Dermis blood vessel endothelial cell (primary cell): ENCODE results near the gene NKAPL. TPM values are rescaled to one million over a fixed set of nuclear protein-coding genes. Genes with fewer than 3 reads are reported as not detected.

ENCODE experiments used
- DNase-seq: peaks from one replicate; pipeline ENCODE4 v3.0.0; 2010
- total RNA-seq: library from RNA; depleted of rRNA; stranded (reverse); fragments of >200 nt; gene quantifications from 2 replicates; pipeline ENCODE4 v1.2.3, GENCODE V29; 2014

Gene NKAPL
- total RNA-seq, result 0.34 and 1.1 TPM in 2 replicates

DNA sequence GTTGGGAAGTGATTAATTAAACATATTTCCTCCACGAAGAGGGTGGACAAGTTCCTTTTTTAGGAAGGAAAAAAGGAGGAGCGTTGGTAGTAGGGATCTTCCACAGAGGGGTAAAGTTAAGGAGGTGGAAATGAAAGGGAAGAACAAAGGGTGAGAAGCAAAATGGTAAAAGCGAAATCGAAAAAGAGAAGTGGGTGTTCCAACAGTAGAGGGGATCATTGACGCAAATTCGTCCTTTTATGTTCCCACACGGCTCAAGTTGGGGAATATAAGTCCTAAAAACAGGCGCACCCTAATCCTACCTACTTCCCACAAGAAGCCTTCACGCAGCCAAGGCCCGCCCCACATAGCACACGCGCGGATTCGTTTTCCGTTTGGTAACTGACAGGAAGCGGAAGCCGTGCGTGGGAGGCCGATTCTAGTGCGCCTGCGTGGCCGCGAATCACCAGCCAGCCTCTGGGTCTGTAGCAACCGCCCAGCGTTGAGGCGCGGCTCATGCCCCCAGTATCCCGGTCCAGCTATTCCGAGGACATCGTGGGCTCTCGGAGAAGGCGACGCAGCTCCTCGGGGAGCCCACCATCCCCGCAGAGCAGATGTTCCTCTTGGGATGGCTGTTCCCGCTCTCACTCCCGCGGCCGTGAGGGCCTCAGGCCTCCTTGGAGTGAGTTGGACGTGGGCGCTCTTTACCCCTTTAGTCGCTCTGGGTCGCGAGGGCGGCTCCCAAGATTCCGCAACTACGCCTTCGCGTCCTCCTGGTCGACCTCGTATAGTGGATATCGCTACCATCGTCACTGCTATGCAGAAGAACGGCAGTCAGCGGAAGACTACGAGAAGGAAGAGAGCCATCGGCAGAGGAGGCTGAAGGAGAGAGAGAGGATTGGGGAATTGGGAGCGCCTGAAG is at the start of gene NKAPL:
TSS of gene NKAPL (plus strand) at position 421 of the 901 bp plus-strand sequence. CDS start at position 496, 75 bp downstream.
- peak; percentile 78 for DNase-seq

DNA sequence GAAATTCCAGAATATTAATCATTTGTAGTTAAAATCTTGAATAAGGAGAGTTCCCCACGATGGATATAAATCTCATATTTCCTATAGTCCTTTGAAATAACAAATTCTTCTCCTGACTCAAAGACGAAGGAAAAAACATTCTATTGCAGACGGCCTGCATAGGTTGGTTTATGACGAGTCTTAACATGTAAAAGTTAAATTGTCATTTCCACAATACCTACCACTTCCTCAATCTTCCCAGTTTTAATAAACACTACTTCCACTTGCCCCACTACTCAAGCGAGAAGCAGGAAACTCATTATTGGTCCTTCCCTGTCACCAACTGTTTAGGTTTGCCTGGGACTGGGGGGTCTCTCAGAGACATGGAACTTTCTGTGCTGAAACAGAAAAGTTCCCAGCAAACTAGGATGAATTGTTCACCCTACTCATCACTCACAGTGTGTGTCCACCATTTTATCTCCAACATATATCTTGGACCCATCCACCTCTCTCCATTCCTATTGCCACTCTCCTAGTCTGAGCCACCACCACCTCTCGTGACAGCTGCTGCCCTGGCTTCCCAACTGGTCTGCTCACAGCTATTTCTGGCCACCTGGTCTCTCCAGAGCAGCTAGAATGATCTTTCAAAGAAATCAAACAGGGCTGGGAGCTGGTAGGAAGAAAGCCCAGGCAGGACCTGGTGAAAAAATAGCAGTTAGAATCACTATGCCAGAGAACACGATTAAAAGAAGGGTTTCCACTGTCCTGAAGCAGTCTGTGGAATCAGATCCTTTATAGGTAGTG is 49.2 kb upstream of the NKAPL start:
- DNase-seq, result no peak

DNA sequence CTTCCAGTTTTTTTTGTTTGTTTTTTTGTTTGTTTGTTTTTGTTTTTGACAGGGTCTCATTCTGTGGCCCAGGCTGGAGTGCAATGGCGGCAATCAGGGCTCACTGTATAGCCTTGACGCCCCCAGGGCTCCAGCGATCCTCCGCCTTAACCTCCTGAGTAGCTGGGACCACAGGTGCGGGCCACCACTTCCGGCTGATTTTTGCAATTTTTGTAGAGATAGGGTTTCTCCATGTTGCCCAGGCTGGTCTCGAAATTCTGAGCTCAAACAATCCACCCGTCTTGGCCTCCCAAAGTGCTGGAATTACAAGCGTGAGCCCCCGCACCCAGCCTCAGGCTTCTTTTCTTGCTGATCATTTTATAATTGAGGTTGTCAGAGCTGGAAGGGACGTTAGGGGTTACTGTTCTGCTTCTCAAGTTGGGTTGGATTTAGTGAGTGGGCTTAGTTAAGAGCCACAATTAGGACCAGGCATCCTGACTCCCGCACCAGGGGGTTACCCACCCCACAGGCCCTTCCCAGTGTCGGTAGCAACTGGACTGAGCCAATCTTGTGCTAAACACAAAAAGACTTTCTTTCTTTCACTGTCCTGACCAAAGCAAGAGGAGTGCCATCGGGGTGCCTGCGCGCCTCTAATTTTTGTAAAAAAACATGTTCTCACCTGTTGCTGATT is 47.1 kb upstream of the NKAPL start:
- peak; percentile 22 for DNase-seq

DNA sequence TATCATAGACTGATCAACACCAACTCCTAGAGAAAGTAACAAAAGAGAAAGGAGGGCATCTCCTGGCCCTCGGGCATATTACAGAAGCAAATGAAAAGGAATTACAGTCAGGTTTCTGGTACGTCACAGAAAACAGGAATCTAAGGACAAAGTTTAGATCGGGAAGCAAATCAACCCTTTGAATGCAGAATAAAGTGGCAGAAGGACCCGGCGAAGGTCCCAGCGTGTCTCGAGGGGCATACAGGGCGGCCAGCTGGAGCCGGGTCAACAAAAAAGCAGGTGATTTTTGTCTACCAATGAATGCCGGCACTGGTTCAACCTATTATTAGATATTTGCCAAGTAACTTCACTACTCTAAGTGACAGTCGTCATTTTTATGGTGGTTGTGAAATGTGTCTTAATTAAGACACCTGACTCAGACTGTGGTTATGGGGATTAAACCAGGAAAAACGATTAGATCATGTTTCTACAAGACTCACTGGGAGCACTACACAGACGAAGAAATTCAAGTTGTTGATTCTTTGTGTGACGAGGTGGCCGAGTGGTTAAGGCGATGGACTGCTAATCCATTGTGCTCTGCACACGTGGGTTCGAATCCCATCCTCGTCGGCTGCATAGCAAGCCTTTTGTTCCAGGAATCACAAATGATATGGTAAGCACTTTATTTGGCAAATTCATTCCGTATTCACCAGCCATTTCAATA is 46.4 kb upstream of the NKAPL start:
- DNase-seq, result peak; percentile 87

DNA sequence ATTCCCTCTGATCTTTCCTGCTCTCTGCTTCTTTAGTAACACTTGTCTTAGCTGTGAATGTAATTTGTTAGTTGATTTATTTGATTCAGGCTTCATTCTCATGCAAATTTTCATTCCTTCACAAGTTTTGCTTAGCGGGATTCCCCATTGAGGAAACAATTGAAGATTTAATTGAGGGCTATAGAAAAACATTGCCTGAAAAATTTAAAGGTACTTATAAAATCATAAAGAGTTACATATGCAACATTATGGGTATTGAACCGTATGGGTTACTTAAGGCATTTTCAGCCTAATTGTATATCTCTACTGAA is 45.9 kb upstream of the NKAPL start:
- DNase-seq, result no peak

DNA sequence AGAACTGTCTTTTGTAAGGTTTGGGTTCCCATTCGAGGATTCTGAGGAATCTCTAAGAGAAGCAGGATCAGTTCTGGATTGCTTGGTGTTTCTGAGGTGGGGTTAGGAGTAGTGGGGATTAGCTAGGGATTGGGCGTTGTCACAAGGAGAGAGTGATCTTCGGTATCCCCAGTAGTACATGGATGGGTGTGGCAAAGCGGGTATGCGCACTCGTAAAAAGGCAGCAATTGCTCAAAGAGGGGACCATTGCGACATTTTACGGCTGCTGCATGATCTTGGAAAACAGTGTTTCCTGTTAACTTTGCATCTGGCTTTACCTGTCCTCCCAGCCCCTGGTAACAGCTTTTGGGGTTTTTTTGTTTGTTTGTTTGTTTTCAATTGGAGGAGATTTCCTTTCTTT is 43.7 kb upstream of the NKAPL start:
- no peak for DNase-seq

DNA sequence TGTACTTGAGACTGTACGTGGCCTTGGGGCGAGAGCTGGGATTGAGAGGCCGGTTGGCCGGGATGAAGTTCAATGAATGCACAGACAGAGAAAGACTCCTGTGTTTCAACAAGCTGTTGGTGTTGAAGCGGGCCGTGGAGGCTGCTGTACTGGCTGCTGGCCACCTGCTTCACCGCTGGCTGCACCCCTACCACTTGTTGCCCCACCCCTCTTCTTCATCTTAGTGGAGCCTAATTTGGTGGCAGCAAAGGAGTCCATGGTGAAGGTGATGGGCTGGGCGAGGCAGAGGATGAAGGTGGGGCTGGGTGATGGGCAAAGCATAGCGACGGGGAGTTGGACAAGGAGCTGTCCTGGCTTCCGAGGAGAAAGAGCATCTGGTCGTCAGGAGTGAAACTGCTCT is 41.2 kb upstream of the NKAPL start:
- no peak for DNase-seq

DNA sequence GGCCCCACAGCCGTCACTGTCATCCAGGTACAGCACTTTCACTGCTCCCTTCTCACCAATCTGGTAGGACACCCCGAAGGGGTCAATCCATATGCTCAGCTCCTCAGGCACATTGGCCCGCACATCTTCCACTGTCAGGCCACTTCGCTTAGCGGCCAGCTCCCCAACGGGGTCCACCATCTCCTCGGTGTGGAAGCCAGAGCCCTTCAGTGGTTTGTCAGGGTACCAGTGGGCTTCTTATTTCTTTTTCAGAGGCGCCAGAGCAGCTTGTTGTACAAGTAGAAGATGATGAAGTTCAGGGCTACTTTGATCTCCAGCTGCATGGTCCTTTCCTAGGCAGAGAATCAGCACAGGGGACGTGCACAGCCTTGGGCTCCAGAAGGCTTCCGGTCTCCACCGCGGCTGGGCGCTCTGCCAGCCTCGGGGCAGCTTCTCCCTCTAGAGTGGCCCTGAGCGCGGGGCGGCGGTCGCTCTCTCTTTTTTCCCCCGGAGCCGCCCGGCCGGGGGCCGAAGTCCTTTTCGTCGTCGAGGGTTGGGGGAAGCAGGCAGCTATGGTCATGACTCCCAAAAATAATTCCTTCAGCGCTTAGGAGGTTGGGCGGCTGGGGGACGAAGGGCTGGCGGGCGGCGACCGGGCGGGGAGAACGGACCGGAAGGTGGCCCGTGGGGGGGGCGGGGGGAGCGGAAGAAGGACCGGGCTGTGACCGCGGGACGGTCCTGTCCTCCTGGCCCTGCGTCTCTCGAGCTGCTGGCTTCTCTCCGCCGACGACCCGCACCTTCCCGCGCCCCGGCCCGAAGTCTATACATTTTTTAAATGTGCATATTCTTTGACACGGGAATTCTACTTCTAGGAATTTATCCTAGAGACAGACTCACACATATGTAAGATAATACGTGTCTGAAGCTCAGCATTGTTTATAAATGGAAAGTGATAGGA is 40.5 kb upstream of the NKAPL start:
- DNase-seq, result peak; percentile 75

DNA sequence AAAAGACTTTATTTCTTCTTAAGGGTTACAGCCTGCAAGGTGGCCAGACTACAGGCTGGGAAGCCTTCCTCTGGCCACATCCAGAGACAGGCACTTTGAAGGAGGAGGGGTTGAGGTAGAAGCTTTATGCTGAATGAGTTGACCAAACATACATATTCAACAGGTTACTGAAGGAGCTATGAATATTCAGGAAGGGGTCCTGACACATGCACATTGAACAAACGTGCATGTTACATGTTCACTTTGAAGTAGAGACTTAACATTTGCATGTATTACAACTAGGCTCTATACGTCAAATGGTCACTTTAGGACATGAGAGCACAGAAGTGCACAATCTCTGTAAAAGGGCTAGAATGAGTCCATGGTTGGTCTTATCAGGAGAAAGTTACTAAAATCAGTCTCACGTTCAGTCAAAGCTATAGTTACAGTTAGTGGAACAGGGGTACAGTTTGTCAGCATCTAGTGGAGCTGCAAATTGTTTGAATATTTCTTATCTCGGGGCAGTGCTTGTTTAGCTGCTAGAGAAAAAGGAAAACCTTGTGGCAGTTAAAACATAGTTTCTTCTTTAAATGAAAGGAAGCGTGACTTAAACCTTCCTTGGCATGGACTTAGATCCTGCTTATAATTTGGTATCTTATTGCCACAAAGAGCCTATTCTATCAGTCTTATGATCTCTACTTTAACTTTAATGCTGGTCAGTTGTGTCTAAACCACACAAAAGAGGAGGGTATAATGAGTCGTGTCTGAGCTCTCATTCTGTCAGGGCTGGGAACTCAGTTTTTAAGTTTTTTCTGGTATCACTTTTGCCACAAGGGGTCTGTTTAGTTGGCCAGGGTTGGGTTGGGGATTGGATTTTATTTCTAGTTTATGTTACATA is 38.6 kb upstream of the NKAPL start:
- no peak for DNase-seq

DNA sequence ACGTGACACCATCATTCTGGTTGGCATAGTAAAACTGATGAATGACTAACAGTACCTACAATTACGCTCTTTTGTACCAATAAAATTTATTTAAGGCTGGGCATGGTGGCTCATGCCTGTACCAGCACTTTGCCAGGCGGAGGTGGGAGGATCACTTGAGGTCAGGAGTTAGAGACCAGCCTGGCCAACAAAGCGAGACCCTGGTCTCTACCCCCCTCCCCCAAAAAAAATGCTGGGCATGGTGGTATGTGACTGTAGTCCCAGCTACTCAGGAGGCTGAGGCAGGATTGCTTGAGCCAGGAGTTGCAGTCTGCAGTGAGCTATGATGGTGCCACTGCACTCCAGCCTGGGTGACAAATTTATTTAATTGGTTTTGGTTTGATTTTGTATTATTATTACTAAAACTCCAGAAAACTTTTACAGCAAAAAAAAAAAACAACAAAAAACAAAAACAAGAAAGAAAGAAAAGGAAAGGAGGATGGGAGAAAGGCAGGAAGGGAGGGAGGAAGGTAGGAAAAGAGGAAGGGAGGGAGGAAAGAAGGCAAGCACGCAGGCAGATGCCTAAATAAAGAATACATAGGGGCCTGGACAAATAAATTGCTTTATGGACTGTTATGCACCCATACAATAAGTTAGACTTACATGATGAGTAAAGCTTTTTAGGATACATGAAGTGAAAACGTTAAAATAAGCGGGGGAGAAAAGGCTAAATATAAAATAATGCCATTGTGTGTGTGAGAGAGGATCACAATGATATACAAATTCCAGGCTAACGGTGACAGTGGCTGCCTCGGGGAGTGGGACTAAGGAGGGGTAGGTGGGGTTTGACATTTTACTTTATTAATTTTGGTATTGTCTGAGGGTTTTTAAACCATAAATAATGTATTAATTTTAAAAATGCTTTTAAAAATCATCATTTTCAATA is 34.7 kb upstream of the NKAPL start:
- no peak for DNase-seq

DNA sequence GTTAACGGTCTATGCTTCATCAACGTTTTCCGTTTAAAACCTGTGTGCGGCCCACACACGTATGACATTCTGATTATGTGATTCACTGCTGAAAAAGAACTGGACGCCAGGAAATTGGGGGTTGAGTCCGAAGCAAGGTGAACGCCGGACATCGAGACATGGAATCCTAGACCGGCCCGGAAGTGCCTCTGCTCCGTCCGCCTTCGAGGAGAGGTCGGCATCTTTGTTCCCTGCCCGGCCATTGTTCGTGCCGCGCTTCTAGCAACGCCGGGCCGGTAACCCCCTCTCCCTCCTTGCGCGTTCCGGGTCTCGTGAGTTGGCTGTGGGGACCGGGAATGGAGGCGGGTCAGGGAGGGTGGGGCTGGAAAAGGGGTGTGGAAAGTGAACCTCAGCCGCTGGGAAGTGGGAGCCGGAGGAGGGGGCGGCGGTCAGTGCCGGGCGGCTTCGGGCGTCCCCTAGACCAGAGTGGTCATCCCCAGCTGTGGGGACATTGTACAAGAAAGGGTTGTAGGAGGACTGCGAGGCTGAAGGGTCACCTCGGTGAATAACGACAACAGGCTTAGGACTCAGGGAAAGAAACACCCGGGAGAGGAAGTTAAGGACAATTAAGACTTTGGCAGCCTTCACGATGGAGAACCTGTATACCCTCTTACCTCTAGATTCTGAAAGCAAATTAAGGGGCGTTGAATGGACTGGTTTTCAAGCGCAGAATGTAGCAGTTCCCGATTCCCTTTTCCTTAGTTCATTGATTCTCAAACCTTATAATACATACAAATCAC is 33.9 kb upstream of the NKAPL start, which contains the start of gene ZSCAN9:
TSS of gene ZSCAN9 (plus strand) at position 220 of the 779 bp plus-strand sequence. CDS start 1,810 bp downstream, outside the sequence.
- DNase-seq, result peak; percentile 94

DNA sequence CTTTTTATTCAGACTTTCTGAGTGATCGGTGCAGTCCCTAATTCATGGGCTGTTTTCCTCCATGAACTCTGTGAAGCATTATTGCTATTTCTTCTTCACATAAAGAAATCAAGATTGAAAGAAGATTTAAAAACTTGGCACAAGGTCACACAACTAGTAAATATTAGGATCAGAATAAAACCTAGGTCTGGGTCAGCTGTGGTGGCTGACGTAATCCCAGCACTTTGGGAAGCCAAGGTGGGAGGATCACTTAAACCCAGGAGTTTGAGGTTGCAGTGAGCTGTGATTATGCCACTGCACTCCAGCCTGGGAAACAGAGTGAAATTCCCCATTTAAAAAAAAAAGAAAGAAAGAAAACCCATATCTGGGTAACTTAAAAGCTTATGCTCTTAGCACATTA is 32.6 kb upstream of the NKAPL start:
- no peak for DNase-seq

DNA sequence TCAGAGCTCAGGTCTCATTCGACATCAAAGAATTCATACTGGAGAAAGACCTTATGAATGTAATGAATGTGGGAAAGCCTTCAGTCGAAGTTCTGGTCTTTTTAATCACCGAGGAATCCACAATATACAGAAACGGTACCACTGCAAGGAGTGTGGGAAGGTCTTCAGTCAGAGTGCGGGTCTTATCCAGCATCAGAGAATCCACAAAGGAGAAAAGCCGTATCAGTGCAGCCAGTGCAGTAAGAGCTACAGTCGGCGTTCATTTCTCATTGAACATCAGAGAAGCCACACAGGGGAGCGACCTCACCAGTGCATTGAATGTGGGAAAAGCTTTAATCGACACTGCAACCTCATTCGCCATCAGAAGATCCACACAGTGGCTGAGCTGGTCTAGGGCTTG is 26.3 kb upstream of the NKAPL start:
- no peak for DNase-seq

DNA sequence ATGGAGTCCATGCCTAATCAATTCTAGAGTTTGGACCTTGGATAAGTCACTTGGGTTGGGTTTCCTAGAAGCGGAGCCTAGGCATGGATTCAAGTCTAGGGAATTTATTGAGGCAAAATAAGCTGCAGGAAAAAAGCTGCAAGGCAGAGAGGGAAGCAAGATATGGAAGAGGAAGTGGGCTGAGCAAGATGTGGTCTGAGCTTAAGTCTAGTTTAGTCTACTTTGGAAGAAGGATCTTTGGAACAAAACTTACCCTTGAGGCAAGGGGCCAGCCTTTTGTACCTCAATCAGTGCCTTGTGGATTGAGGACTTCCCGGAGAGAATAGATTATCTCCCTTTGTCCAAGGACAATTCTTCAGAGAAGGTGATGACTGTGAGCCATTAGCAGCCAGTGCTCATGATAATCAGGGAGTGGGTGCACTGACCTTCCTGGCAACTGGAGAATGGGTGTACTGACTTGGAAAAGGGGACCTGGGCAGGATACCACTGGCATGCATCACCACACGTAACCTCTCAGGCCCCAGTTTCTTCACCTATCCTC is 23.1 kb upstream of the NKAPL start:
- no peak for DNase-seq

DNA sequence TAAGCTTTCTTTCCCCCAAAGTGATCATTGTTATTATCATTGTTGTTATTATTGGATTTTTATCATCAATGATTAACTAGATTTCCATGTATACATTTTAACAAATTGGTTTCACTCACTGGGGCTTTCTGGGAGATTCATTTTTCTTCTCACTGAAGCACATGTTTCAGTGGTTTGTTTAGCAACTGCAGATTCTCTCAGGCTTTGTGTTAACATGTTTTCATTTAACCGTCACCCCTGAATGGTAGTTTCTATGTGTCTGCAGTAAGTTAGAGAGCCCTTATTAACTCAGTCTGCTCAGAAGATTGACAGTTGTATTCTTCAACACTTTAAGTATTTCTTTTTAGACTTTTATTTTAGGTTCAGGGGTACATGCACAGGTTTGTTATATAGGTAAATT is 19.5 kb upstream of the NKAPL start:
- DNase-seq, result no peak

DNA sequence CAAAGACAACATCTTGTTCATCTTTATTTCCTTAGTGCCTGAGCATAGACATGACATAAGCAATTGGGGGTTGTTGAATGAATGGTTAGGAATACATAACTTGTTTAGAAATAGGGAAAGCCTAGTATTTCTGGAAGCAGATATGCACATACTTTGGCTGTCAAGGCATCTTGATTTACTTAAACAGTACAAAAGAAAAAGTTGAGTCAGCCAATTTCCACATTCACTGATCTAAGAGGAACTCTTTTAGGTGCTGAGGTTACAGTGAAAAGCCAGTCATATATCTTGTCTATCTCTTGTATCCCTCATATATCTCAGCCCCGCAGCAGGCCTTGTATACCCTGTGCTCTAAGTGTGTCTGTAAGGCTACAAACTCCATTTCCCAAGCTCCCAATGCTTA is 18.6 kb upstream of the NKAPL start:
- DNase-seq, result no peak

DNA sequence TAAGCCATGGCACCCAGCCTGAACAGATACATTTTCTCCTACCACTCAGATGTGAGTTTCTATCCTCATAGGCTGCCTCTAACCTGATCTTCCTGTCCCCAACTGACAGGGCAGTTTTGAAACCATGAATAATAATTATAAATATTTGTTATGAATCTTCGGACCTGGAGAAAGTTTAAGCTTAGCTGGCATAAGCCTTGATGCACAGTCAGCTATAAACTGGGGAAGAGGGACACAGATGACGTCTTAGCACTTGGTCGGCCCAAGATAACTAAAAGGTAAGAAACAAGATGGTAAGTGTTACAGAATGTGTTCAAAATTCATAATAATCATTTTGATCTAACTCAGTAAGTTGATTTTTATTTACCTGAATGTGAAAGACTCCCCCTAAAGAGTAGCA is 15.2 kb upstream of the NKAPL start:
- no peak for DNase-seq
